ENCODE measurements around the gene MAP1LC3B2.

- TF ChIP-seq MXD3 (CRISPR knock-in tag; IDR thresholded peaks at IDR 0.05) = no peak
- TF ChIP-seq MED1 (CRISPR knock-in tag; IDR thresholded peaks at IDR 0.05) = no peak
- no peak for TF ChIP-seq HCFC1 (IDR thresholded peaks at IDR 0.05; ENCODE audit: low read depth, low read length)
- TF ChIP-seq FOXC1 (CRISPR knock-in tag; IDR thresholded peaks at IDR 0.05; ENCODE audit: borderline replicate concordance) = no peak
- TF ChIP-seq JUNB (CRISPR knock-in tag; IDR thresholded peaks at IDR 0.05; ENCODE audit: borderline replicate concordance) = no peak
- TF ChIP-seq FOXK1 (CRISPR knock-in tag; IDR thresholded peaks at IDR 0.05; ENCODE audit: borderline replicate concordance, low read depth) = no peak
- TF ChIP-seq RBAK (CRISPR knock-in tag; IDR thresholded peaks at IDR 0.05) = no peak
Measured at GRCh38 chr12:116549993-116550392, 9.2 kb upstream of the MAP1LC3B2 start.
